Measurements from ENCODE around the gene ADGRD2. TPM values are rescaled to one million over a fixed set of nuclear protein-coding genes. Genes with fewer than 3 reads are reported as not detected.

The ADGRD2 gene
- total and polyA plus RNA-seq, 9 of the 15 experiments (the other 6 are each of a cell fraction or from before 2014, with no cell fraction given): not detected

DNA sequence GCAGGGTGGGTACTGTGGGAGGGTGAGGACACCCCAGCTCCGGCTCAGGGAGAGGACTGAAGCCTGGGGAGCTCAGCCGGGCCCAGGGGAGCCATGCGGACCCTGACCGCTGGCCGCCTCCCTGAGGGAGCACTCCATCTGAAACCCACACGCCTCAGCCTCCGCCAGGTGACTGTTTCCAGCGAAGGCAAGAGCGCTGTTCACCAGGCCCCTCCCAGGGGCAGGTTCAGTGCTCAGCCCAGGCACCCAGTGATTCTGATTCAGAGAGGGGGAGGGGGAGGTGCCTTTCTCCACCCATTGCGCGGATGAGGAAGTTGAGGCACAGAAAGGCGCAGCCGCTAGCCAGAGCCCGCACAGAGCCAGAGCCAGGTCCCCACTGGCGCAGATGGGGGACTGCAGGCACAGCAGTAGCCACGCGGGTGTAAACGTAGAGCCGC lies 27.0 kb downstream of the ADGRD2 start (continued):
- TF ChIP-seq MTA3 (IDR thresholded peaks at IDR 0.05; ENCODE audit: borderline replicate concordance) (no peak), KDM4B (IDR thresholded peaks at IDR 0.05; ENCODE audit: borderline replicate concordance in 2 of 2, low read depth in 1 of 2) (no peak), CBFB (CRISPR knock-in tag; IDR thresholded peaks at IDR 0.05) (no peak), GATAD2A (IDR thresholded peaks at IDR 0.05) (no peak), ZFP36 (IDR thresholded peaks at IDR 0.05; ENCODE audit: low read depth, low read length, partially characterized antibody) (no peak), GTF2F1 (IDR thresholded peaks at IDR 0.05; ENCODE audit: low read depth, low read length) (no peak), MAFF (IDR thresholded peaks at IDR 0.05; ENCODE audit: low read length) (no peak), POLR2B (IDR thresholded peaks at IDR 0.05; ENCODE audit: low read depth, partially characterized antibody) (no peak), MEIS2 (IDR thresholded peaks at IDR 0.05; ENCODE audit: partially characterized antibody) (no peak), CEBPB (tag; IDR thresholded peaks at IDR 0.05) (no peak), HIVEP1 (CRISPR knock-in tag; IDR thresholded peaks at IDR 0.05) (no peak), BCOR (IDR thresholded peaks at IDR 0.05) (peak; percentile 79), CBX1 (IDR thresholded peaks at IDR 0.05; ENCODE audit: low read depth) (0 out of 2 replicates have a peak, but pooled peaks have one; percentile 55), FOXJ3 (CRISPR knock-in tag; IDR thresholded peaks at IDR 0.05) (no peak), ZNF384 (IDR thresholded peaks at IDR 0.05; ENCODE audit: low read depth, low read length) (no peak), HNRNPLL (IDR thresholded peaks at IDR 0.05; ENCODE audit: low read depth, low read length, poor library complexity, severe bottlenecking) (no peak), POLR3G (IDR thresholded peaks at IDR 0.05; ENCODE audit: extremely low read depth, insufficient read length, insufficient replicate concordance) (no peak), KDM1A (IDR thresholded peaks at IDR 0.05) (peak; percentile 57 to 93), EP300 (IDR thresholded peaks at IDR 0.05; ENCODE audit: low read length) (no peak), ZNF589 (CRISPR knock-in tag; IDR thresholded peaks at IDR 0.05; ENCODE audit: low read depth) (no peak), ZNF431 (CRISPR knock-in tag; IDR thresholded peaks at IDR 0.05) (no peak), NR3C1 (CRISPR knock-in tag; IDR thresholded peaks at IDR 0.05) (no peak)
- TF ChIP-seq, protein P1, sequence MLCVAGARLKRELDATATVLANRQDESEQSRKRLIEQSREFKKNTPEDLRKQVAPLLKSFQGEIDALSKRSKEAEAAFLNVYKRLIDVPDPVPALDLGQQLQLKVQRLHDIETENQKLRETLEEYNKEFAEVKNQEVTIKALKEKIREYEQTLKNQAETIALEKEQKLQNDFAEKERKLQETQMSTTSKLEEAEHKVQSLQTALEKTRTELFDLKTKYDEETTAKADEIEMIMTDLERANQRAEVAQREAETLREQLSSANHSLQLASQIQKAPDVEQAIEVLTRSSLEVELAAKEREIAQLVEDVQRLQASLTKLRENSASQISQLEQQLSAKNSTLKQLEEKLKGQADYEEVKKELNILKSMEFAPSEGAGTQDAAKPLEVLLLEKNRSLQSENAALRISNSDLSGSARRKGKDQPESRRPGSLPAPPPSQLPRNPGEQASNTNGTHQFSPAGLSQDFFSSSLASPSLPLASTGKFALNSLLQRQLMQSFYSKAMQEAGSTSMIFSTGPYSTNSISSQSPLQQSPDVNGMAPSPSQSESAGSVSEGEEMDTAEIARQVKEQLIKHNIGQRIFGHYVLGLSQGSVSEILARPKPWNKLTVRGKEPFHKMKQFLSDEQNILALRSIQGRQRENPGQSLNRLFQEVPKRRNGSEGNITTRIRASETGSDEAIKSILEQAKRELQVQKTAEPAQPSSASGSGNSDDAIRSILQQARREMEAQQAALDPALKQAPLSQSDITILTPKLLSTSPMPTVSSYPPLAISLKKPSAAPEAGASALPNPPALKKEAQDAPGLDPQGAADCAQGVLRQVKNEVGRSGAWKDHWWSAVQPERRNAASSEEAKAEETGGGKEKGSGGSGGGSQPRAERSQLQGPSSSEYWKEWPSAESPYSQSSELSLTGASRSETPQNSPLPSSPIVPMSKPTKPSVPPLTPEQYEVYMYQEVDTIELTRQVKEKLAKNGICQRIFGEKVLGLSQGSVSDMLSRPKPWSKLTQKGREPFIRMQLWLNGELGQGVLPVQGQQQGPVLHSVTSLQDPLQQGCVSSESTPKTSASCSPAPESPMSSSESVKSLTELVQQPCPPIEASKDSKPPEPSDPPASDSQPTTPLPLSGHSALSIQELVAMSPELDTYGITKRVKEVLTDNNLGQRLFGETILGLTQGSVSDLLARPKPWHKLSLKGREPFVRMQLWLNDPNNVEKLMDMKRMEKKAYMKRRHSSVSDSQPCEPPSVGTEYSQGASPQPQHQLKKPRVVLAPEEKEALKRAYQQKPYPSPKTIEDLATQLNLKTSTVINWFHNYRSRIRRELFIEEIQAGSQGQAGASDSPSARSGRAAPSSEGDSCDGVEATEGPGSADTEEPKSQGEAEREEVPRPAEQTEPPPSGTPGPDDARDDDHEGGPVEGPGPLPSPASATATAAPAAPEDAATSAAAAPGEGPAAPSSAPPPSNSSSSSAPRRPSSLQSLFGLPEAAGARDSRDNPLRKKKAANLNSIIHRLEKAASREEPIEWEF (CRISPR knock-in tag; IDR thresholded peaks at IDR 0.05): no peak
- TF ChIP-seq, protein P2, sequence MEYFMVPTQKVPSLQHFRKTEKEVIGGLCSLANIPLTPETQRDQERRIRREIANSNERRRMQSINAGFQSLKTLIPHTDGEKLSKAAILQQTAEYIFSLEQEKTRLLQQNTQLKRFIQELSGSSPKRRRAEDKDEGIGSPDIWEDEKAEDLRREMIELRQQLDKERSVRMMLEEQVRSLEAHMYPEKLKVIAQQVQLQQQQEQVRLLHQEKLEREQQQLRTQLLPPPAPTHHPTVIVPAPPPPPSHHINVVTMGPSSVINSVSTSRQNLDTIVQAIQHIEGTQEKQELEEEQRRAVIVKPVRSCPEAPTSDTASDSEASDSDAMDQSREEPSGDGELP (CRISPR knock-in tag; IDR thresholded peaks at IDR 0.05; ENCODE audit: borderline replicate concordance): 0 out of 2 replicates have a peak, but pooled peaks have one; percentile 8

All from K562 (cell line).